ENCODE results near the gene GUCA2A. TPM values are rescaled to one million over a fixed set of nuclear protein-coding genes. Genes with fewer than 3 reads are reported as not detected.
A peak's percentile ranks its signal among the peaks of the same experiment; 100 is the strongest.

Gene GUCA2A
- total RNA-seq, 2 experiments from 2014 or later, result not detected

DNA sequence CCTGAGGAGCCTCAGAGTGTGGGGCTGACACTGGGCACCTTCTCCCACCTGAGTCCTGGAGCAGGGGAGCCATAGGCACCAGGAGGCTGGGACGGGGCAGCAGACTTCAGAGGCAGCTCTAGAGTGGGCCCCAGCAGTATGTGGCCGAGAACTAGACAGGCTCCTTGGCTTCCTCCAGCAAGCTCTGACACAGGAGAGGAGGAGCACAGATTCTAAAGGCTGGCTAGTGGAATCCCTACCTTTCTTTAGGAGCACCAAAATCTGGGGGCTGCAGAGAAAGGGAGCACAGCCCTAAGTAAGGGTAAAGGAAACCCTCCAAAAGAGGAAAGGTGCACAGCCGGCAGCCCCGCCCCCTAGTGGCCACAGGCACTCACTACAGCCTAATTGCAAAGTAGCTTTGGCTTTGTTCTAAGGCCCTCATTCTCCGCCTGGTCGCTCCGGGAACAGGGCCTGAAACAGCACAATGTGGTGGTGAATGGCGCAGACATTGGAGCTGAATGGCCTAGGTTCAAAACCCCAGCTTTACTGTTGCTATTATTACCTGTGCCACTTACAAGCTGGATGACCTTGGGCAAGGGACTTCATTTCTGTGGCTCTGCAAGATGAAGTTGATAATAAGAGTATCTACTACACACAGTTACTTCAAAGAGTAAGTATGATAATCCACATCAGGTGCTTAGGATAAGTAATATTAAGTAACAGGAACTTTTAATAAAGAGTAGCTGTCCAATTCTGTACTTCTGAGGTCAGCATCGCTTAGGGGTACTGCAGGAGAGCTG is 8.8 kb upstream of the GUCA2A start:
- Histone ChIP-seq H3K27ac (ENCODE audit: low read depth, low read length, poor library complexity, severe bottlenecking) (no peak overlapping the region), H3K9me2 (ENCODE audit: insufficient read depth, low read length) (no peaks in the 10 kb centered on the region), H3K9me3 (ENCODE audit: low read length) (no peaks in the 10 kb centered on the region), H4K20me1 (ENCODE audit: insufficient read depth, low read length) (peaks cover 5% of the 10 kb centered on the region; the same call in 1 of the 2 replicates), H3K4me2 (ENCODE audit: low read length) (no peak overlapping the region), H3K4me1 (ENCODE audit: insufficient read depth, low read length, poor library complexity, severe bottlenecking) (no peaks in the 10 kb centered on the region), H2AFZ (ENCODE audit: low read length) (no peak overlapping the region), H3K79me2 (ENCODE audit: insufficient read depth, low read depth, low read length) (no peaks in the 10 kb centered on the region), H3K4me3 (ENCODE audit: low read depth, low read length, poor library complexity, severe bottlenecking) (no peak overlapping the region), H3K36me3 (ENCODE audit: insufficient read depth, low read length) (peaks cover 13% of the 10 kb centered on the region; the same call in 1 of the 2 replicates)
- CTCF ChIA-PET (ENCODE audit: unreplicated experiment), result interaction anchor here (0.6 kb wide), 2 partner anchors 203 to 1684 kb away, joined by 3 to 4 read pairs; no protein-coding TSS in a partner anchor
- no TSS peak for BruUV-seq (replicated peaks)
- POLR2A ChIA-PET, result interaction anchor here (0.6 kb wide), 1 partner anchor 23 kb away, joined by 3 read pairs; no protein-coding TSS in a partner anchor
- TF ChIP-seq EZH2phosphoT487 (IDR thresholded peaks at IDR 0.05; ENCODE audit: borderline replicate concordance, low read depth, low read length) (no peak), CTCF (conservative IDR thresholded peaks at IDR 0.05; ENCODE audit: low read length) (peak; percentile 94)
- intact Hi-C loops (cut with micrococcal nuclease; ENCODE audit: unreplicated experiment), result loop anchor here (2.0 kb wide), 1 partner anchor 599 kb away; no protein-coding TSS in a partner anchor
- DNase-seq (ENCODE audit: low spot score), result peak; percentile 59

- H3K27ac ChIP-seq (ENCODE audit: low read depth, low read length, poor library complexity, severe bottlenecking), result no peak overlapping the region
- H3K9me2 ChIP-seq (ENCODE audit: insufficient read depth, low read length), result no peaks in the 10 kb centered on the region
- TF ChIP-seq EZH2phosphoT487 (IDR thresholded peaks at IDR 0.05; ENCODE audit: borderline replicate concordance, low read depth, low read length) (no peak), CTCF (conservative IDR thresholded peaks at IDR 0.05; ENCODE audit: low read length) (no peak)
- peaks cover 5% of the 10 kb centered on the region; the same call in 1 of the 2 replicates for H3K36me3 ChIP-seq (ENCODE audit: insufficient read depth, low read length)
- no peak overlapping the region for H3K4me3 ChIP-seq (ENCODE audit: low read depth, low read length, poor library complexity, severe bottlenecking)
- peaks cover 5% of the 10 kb centered on the region; the same call in 1 of the 2 replicates for H4K20me1 ChIP-seq (ENCODE audit: insufficient read depth, low read length)
- H3K4me2 ChIP-seq (ENCODE audit: low read length), result no peak overlapping the region
- BruUV-seq (replicated peaks), result no TSS peak
- no peak for DNase-seq (ENCODE audit: low spot score)
- ChIA-PET POLR2A (interaction anchor here (0.6 kb wide), 1 partner anchor 23 kb away, joined by 3 read pairs; no protein-coding TSS in a partner anchor), CTCF (ENCODE audit: unreplicated experiment) (interaction anchor here (0.6 kb wide), 1 partner anchor 1685 kb away, joined by 4 read pairs; no protein-coding TSS in a partner anchor)
- no peaks in the 10 kb centered on the region for H3K79me2 ChIP-seq (ENCODE audit: insufficient read depth, low read depth, low read length)
- H3K4me1 ChIP-seq (ENCODE audit: insufficient read depth, low read length, poor library complexity, severe bottlenecking), result no peaks in the 10 kb centered on the region
- H2AFZ ChIP-seq (ENCODE audit: low read length), result no peak overlapping the region
- intact Hi-C loops (cut with micrococcal nuclease; ENCODE audit: unreplicated experiment), result loop anchor here (2.0 kb wide), 1 partner anchor 598 kb away; no protein-coding TSS in a partner anchor
- H3K9me3 ChIP-seq (ENCODE audit: low read length), result no peaks in the 10 kb centered on the region
These were observed 8.0 kb upstream of the GUCA2A start for GRCh38 chr1:42172381-42173133.
